ENCODE measurements around the gene PSAPL1.

PSAPL1 gene

DNA sequence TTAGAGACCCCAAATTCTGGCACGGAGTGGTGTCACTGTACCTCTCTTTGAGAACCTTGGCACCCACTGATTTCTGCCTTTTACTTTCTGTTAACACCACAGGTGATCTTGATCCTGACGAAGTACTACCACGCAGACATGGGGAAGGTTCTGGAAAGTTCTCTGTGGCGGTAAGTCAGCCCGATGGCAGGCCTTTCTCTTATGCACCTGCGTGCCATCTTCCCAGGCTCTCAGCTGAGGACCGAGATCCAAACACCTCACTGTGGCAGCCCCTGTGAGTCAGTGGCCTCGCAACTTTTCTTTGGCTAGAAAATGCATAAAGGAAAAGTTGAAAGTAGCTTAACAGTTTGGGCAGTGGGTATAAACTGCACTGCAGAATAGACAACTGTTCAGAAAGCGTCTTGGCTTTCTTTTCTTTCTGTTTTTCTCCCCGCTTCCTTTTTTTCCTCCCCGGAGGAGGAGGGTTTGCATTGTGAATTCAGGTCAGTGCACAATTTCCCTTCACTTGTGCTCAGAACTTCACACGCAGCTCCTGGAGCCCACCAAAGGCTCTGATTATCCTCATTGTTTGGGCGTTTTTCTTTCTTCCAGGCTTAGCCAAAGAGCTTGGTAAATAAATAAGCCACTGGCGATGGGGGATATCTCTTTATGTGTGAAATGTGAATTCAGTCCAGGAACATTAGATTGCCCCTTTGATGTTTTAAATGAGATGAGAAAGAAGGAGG lies 38.4 kb downstream of the PSAPL1 start:
- no peak for DNase-seq (ENCODE audit: low read depth, low spot score)

DNA sequence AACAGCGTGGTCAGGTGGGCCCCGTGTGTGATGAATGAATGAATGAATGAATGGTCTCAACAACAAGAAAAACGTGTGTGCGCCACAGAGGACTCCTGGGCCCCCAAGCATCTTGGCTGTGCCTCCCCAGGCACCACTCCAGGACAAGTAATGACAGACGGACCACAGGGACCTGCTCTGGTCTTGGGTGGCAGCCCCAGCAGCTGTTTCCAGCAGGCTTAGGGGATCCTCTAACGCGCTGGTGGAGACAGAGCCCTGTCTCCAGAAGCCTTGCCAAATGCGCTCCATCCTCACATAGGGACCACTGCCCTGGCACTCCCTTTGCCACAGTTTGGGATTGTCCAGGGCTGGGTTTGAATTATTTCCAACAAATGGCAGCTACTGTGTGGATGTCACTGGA lies 39.1 kb downstream of the PSAPL1 start:
- DNase-seq (ENCODE audit: low read depth, low spot score): no peak

DNA sequence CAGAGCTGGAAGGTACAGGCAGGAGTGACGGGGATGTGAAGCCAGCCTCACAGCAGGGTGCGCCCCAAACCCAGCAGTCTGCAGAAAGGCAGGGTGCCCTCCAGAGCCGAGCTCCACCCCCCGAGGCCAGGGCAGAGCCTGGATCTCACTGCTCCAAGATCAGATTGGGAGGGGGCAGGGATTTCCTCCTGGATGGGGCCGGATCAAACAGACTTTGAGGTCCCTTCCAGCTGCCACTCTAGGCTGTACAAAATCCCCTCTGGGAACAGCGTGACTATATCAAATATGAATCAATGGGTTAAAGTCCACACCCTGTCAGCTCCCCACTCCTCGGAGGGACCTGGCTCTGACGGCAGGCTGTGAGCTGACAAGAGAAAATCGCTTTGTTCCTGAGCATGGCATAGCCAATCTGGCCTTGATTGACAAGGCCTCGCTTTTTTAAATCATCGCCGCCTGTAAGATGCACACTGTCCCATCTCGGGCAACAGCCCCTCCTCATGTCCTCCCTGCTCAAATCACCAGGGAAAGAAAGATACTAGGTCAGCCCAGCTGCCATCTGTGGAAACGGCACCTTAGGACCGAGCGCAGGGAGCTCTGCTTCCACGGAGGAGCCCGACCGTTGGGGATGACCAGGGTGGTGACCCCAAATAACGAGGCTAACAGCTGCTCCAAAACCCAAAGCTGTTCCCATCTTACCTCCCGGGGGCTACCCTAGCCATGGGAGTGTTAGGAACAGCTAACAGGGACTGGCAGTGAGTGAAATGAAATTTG lies 39.9 kb downstream of the PSAPL1 start:
- DNase-seq (ENCODE audit: low read depth, low spot score): no peak

DNA sequence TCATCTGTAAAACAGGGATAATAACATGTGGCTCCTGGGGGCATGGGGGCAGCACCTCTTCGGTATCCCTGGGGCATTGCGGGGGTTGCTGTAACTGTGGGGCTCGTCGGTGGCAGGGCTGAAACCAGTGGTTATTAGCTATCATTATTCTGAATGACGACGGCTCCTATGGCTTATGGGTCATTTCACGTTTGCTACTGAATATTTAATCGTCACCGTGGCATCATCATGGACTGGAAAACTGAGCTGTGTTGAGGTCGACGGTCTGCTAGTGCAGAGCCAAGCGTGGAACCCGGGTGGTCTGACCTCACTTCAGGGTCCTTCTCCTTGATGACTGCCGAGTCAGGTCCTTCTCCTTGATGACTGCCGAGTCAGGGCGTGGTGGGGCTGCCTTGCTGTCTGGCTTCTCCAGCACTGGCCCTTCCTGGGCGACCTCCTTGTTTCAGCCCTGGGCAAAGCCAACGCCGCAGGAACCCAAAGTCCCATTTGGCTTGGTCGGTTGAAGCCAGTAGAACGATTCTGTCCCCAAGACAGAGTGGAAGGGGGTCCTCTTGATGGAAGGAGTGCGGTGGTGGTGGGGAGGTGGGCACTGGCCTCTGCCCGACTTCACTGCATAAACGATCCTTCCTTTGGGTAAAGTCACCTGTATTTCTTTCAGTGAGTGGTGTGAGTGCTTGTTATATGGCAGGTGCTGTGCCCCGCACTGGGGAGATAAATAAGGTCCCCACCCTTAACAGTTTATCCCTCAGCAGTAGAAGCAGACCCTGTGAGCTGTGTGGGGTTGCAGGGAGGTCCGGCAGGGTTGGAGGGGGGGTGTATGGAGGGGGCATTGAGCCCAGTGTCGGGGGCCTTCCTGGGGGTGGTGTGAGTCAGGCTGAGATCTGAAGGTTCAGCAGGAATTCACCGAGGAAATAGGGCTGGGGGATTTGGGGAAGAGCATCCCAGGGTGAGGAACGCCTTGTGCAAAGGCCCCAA lies 40.8 kb downstream of the PSAPL1 start:
- DNase-seq (ENCODE audit: low read depth, low spot score): no peak

DNA sequence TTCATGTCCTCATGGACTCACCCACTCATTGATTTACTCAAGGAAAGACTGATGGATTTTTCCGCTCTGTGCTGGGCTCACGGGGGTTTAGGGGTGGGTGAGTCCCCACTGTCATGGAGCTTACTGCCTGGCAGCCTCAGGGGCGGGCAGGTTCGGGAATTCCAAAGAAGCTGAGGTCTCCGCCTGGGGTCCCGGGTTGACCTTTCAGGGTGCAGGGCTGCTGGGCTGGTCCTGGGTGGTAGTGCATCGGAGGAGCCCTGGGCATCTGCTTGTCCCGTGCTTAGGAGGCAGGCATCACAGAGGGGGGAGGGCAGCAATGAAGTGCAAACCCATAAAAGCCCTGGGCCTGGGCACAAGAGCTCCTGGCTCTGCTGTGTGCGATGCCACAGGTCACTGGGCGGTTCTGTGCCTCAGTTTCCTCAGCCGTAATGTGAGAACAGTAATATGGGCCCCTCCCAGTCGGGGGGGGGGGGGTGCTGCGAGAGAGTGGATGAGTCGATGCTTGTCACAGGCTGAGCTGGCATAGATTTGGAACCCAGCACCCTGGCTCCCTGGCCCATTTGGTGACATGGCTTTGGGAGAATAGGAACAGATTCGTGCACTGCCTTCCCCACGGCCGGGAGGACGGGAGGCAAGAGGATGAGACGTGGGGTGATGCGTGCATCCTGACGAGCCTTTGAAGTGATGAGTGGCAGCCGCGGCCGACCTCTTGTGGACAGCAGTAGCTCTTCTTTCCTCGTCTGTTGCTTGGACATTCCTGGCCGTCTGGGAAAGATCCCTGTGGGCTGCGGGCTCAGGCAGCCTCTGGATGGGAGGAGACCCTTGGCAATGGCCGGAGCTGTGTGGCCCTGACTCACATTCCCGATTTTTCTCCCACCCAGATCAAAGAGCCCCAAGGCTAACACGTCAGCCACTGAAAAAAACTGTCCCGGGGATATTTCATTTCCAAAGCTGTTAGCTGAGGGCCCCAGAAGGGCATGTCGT lies 42.0 kb downstream of the PSAPL1 start:
- DNase-seq (ENCODE audit: low read depth, low spot score): peak; percentile 62

DNA sequence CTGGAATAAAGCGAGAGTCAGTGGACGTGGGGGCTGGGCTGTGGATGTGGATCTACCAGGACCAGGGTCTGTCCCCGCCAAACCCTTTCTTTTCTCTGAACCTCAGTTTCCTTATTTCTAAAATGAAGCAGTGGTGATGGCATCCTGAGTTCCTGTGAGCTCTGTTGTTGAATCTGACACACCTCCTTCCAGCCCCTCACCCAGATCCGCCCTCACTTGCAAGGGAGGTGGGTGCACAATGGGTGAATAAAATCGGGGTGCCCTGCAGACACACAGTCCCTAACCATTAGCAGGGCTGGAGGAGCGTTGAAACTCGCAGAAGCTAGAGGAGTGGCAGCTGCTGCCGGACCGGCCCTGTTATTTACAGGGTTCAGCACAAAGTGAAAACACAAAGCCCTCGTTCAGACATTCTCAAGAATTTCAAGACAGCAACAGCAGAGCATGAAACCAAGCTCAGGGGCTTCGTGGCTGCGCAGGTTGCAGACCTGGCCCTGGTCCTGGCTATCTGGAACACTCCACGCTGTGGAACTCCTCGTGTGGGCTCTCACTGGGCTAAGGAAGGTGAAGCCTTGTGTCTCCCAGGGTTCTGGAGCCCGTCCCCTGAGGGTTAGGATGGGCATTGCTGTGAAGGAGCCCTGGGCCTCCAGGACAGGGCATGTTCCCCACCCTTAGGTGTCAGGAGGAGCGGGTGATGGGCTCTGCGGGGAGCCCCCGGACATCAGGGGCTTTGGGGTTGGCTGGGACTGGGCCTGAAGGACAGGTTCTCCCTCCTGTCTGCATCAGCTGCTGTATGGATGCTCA lies 42.9 kb downstream of the PSAPL1 start:
- no peak for DNase-seq (ENCODE audit: low read depth, low spot score)

DNA sequence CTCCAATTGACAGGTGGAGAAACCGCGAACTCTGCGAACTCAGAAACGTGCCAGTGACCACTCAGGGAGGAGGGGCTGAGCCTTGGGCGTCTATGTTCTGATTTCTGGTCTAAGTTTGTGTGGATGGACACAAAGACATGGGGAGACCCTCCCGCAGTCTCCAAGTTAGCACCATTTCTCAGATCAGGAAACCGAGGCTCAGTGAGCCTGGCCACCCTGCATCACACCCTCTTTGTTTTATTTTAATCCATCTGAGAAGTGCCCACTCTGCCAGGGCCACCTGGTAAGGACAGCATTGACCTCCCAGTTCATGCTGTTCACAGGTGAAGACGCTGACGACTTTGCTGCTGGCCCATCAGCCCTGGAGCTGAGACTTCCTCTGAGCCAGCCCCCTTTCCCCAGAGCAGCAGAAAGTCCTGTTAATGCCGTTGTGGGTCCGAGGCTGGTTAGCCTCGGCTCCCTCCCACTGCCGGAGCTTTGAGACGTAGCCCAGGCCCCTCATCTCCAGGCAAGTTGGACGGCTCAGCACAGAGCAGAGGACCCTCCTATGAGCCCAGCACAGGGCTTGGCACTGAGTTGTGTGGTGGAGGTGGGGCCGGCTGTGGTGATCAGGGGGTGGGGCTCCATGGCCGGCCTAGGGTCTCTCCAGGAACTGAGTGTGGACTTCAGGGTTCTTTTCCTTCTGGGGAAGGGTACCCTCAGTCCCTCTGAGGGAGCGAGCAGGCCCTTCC lies 43.7 kb downstream of the PSAPL1 start:
- DNase-seq (ENCODE audit: low read depth, low spot score): no peak

DNA sequence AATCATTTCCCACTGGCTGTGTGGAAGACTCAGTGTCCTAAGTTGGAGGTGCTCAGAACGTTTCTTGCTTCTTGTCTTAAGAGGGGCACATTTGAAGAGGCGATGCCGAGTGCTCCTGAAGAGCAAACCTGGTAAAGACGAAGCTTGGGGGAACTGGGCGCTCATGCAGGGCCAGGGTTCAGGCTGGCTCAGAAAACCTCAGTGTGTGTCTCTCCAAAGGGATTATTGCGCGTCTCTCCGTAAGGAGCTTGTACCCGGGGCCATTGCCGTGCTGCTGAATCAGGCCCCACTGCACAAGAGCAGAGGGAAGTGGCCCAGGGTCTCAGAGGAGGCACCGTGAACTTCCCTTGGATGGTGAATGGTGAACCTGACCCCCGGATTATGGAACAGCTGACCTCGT lies 44.4 kb downstream of the PSAPL1 start:
- DNase-seq (ENCODE audit: low read depth, low spot score): no peak

DNA sequence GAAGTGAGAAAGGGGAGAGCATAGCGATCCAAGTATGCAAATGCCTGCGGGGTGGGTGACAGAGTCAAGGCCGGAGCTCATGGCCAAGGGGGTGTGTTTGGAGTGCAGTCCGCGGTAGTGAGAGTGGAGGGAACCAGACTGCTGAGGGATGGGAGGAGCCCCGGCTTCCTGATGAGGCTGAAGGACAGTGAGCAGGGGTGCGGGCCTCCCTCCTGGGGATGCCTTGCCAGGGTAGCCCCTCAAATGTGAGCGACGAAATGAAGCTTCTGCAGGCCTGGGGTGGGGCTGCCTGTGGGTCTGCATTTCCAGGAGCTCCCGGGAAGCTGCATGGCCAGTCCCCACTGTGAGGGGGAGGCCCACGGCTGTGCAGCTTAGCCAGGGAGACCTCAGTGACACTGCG lies 45.0 kb downstream of the PSAPL1 start:
- DNase-seq (ENCODE audit: low read depth, low spot score): no peak

DNA sequence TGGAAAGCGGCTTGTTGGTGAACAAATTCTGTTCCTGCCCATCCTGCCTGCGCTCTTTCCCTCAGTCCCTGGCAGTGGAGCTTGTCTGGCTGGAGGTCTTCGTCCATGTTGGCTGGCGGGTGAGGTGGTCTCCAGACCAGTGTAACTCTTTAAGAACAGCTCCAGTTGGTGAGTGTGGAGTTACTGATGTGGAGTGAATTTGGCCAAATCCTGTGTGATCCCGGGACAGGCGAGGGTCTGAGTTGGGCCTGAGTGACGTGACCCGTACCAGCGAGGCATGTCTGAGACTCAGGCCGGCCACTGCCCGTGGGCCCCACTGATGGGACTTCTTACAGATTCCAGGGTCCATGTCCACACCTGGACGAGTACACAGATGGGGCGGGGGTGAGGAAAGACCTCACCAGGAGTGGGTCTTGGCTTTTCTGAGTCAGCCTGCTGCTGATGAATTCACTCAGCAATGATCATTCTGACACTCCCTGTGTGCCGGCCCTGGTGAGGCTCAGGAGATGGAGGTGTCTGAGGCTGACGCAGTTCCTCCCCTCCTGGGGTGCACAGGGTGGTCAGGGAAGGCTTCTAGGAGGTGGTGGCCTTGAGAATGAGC lies 45.5 kb downstream of the PSAPL1 start:
- DNase-seq (ENCODE audit: low read depth, low spot score): no peak

DNA sequence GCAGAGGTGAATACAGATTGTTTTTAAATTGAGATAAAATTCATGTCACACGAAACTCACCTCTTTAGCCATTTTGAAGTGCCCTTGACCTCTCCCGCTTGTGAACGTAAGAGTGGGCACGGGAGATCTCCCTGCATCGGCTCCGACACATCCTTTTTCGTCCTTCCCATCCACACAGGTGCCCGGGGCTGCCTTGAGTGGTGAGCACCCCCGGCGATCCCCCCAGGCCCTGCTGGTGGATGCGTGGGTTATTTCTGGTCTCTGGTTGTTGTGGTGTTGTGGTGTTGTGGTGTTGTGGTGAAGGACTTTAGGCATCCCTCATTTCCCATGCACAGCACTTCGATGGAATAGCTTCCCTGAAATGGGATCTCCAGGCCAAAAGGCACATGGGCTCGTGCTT lies 46.1 kb downstream of the PSAPL1 start:
- DNase-seq (ENCODE audit: low read depth, low spot score): no peak

DNA sequence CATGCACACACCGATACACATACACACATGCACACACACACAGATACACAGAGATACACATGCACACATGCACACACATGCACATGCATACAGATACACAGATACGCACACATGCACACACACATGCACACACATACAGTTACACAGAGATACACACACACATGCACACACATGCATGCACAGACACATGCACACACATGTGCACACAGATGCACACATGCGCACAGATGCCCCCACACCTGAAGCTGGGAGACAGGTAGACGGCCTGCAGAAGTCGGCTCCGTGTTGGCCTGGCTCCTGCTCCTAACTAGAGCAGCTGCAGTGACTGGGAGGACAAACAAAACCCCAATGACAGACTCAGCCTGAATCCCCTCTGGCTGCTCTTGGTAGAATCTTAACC lies 46.8 kb downstream of the PSAPL1 start:
- DNase-seq (ENCODE audit: low read depth, low spot score): no peak

DNA sequence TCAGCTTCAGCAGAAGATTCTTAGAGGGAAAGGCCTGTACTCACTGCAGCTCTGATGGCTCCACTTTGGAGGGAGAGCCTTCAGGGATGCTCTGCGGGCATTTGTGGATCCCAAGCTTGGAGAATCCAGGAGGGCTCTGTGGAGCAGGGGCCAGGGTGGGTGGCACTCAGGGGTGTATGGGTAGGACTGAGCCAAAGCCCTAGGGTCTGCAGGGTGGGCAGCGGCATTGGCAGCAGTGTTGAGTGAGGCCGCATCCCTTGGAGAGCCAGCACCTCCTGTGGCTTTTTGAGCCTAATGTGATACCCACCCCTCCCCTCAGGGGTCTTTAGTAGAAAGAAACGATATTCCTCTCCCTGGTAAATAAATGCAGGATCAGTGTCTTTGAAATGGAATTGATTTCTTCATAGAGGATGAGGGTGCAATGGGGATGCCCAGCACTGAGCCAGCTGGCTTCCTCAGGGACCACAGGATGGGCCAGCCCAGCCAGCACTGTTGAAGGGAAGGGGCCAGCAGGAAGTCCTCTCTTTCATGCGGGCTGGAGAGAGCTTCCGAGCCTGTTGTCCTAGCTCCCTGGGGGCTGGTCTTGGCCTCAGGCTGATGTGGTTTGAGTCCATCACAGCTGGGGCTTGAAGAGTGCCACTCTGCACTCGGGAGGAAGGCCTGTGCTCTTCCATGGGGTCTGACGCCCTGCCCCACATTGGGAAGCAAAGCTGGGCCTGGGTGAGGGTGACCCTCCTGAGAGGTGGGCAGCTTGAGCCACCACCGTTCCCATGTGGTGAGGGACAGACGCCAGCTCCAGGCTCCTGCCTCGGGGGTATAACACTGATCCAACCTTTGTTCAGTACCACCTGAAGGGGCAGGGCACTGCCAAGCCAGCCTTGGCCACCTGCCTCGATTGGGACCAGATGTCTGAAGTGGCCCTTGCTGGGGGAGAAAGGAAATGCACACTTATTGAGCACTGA lies 49.5 kb downstream of the PSAPL1 start:
- DNase-seq (ENCODE audit: low read depth, low spot score): no peak

DNA sequence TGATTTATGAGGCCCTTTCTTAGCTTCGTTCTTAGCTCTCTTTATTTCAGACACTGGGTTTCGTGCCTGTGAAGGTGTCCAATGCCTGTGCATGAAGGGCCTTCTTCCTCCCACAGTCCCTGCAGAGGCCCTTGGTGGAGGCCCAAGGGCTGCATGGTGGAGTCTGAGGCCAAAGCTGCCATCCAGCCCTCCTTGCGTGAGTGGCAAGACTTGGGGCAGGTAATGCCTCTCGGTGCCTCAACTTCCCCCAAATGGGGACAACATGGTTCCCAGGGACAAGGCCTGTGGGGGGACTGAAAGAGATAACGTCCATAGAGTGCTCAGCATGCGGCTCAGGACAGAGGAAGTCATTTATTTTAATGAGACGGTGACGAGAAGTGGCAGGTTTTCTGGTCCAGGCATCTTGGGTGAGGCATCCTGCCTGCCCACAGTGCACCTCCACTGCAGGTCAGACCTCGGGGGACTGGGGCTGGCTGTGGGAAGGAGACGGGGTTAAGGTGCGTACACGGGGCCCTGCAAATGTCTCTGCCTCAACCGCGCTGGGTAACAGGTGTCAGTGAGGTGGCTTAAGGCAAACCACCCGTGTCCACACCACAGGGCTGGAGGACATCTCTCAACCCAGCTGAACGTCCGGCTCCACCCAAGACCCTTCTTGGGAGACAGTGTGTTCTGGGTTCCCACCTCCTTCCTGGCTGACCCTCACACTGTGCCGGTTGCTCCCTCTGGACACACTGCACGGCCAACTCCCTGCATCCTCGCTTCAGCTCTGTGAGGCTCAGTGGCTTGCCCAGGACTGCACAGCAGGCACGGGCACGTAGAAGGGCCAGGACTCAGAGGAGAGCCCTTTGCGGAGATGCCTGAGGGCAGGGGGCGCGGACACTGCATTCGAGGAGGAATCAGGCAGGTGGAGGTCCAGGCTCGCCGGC lies 50.5 kb downstream of the PSAPL1 start:
- DNase-seq (ENCODE audit: low read depth, low spot score): no peak

DNA sequence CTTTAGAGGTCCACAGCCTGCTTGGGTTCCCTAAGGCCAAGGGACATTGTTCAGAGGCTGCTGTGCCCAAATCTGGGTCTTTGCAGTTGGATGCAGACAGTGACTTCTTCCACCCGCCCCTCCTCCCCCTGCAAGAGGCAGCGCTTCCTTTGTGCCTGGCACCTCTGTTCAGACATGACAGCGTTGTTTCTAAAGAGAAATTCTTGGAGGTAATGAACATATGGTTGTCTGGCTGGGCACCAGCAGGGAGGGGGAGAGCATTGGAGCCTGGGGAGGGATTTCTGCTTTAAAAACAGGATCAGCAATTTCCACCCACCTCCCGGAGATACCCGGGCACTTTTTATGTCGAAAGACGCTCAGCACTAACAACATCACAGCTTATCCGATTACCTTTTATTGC lies 51.5 kb downstream of the PSAPL1 start:
- DNase-seq (ENCODE audit: low read depth, low spot score): no peak

DNA sequence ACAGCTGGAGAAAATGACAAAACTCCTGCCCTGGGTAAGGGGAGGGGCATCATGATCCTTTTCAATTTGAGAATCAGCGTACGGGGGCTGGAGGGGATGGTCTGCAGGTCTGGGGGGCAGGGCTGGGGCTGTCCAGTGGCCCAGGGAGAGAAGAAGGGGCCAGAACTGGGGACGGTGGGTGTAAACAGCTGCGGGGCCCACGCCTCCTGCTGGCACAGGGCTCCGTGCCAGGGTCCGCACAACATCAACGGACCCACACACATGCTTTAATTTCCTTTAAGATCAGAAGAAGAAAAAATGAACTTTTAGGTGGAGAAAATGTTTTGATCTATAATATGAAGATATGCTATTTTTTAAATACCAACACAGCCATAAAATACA lies 52.1 kb downstream of the PSAPL1 start:
- DNase-seq (ENCODE audit: low read depth, low spot score): no peak

Data from astrocyte of the hippocampus (primary cell).